22Rv1 (cell line): ENCODE measurements around the gene EXOSC3.
"Not testable (repeated sequence)": the region's sequence is repeated elsewhere in the genome, so short reads cannot be mapped to it uniquely, and the experiment has no call there.

Experiments used
- H3K27ac ChIP-seq: fragments of 450-650 bp; 2 replicates; pipeline ENCODE4 v1.5.1; 2017
- ZFX ChIP-seq: fragments of 450-650 bp; IDR thresholded peaks from 2 replicates; pipeline ENCODE4 v1.6.1; 2017; ENCODE audit warnings: antibody characterized with exemption, borderline replicate concordance
- TF ChIP-seq, protein P1 (sequence below): fragments of 450-650 bp; IDR thresholded peaks from 2 replicates; pipeline ENCODE4 v1.5.1; 2017; ENCODE audit warnings: mild to moderate bottlenecking

EXOSC3 gene

DNA sequence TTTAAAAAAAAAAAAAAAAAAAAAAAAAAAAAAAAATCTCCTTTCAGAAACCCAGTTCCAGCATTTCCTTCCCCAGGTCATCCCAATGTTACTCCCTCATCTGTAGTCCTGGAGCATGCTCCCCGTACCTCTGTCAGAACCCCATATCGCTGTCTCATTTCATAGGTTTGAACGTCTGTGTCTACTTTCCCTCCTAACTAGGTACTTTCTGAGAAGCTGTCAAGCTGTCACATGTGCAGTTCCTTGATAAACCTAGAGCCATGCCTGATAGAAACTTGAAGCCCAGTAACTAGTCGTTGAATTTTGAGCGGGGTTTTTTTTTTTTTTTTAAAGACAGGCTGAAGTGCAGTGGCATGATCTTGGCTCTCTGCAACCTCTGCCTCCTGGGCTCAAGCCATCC, 15.6 kb downstream of the EXOSC3 start:
- H3K27ac ChIP-seq, result no peak overlapping the region
- TF ChIP-seq, protein P1, sequence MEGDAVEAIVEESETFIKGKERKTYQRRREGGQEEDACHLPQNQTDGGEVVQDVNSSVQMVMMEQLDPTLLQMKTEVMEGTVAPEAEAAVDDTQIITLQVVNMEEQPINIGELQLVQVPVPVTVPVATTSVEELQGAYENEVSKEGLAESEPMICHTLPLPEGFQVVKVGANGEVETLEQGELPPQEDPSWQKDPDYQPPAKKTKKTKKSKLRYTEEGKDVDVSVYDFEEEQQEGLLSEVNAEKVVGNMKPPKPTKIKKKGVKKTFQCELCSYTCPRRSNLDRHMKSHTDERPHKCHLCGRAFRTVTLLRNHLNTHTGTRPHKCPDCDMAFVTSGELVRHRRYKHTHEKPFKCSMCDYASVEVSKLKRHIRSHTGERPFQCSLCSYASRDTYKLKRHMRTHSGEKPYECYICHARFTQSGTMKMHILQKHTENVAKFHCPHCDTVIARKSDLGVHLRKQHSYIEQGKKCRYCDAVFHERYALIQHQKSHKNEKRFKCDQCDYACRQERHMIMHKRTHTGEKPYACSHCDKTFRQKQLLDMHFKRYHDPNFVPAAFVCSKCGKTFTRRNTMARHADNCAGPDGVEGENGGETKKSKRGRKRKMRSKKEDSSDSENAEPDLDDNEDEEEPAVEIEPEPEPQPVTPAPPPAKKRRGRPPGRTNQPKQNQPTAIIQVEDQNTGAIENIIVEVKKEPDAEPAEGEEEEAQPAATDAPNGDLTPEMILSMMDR, result no peak
- TF ChIP-seq ZFX, result no peak

DNA sequence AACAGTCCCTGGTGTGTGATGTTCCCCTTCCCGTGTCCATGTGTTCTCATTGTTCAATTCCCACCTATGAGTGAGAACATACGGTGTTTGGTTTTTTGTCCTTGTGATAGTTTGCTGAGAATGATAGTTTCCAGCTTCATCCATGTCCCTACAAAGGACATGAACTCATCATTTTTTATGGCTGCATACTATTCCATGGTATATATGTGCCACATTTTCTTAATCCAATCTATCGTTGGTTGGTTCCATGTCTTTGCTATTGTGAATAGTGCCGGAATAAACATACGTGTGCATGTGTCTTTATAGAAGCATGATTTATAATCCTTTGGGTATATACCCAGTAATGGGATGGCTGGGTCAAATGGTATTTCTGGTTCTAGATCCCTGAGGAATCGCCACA, 19.6 kb downstream of the EXOSC3 start:
- not testable (repeated sequence) for H3K27ac ChIP-seq

DNA sequence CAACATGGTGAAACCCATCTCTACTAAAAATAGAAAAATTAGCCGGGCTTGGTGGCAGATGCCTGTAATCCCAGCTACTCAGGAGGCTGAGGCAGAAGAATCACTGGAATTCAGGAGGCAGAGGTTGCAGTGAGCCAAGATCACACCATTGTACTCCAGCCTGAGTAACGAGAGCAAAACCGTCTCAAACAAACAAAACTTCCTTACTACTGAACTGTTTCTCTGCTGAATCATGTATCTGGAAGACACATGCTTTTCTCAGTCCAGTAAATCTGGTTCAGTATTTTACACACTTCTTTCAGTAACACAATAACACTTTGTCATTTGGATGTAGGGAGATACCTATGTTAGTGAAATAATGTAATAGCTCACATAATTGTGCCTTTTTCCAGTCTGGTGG, 23.4 kb downstream of the EXOSC3 start:
- TF ChIP-seq ZFX, result no peak
- TF ChIP-seq, protein P1, result no peak
- no peak overlapping the region for H3K27ac ChIP-seq

DNA sequence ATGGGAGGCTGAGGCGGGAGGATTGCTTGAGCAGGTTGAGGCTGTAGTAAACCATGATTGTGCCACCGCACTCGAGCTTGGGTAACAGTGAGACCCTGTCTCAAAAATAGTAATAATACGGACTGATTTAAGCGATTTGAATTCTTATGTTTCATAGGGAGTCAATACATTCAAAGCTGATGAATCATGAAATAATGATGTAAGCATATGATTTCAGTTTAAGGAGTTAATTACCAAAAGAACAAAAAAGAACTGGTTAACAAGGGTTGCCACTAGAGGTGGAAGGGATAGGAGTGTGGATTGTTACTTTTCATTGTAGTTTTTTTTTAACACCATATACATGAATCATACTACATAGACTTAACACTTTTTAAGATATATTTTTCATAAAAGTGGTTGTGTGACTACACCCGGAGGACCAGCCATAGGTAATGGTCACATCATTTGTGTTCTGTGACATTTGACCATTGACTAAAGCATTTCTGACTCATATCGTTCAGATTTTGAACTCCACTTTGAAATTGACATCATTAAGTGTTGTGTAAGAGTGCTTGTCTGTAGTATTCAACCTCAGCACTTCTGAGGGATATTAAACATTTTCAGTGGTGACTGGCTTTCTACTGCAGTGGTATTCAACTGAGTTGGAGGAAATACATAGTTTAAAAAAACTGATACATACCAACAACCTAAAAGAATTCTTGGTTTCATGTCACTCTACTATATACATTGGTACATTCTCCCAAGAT, 24.3 kb downstream of the EXOSC3 start:
- TF ChIP-seq ZFX, result no peak
- TF ChIP-seq, protein P1, result no peak
- H3K27ac ChIP-seq, result no peak overlapping the region

DNA sequence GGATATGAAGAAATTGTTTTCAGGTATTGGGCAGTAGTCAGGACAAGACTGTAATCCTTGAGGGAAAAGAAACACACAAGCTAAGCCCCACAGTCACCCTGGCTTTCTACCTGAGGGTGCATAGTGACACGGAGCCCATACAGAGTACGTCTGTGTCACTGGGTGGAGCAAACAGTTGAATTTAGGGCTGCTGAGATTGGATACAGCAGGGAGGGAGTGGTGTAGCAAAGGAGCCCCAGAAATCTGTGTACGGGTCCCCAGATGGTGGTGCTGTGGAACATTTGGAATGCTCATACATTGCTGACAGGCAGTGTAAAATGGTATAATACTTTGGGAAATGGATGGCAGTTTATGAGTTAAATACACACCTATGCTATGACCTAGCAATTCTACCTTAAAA, 26.1 kb downstream of the EXOSC3 start:
- TF ChIP-seq, protein P1, result no peak
- no peak for TF ChIP-seq ZFX
- H3K27ac ChIP-seq, result no peak overlapping the region

DNA sequence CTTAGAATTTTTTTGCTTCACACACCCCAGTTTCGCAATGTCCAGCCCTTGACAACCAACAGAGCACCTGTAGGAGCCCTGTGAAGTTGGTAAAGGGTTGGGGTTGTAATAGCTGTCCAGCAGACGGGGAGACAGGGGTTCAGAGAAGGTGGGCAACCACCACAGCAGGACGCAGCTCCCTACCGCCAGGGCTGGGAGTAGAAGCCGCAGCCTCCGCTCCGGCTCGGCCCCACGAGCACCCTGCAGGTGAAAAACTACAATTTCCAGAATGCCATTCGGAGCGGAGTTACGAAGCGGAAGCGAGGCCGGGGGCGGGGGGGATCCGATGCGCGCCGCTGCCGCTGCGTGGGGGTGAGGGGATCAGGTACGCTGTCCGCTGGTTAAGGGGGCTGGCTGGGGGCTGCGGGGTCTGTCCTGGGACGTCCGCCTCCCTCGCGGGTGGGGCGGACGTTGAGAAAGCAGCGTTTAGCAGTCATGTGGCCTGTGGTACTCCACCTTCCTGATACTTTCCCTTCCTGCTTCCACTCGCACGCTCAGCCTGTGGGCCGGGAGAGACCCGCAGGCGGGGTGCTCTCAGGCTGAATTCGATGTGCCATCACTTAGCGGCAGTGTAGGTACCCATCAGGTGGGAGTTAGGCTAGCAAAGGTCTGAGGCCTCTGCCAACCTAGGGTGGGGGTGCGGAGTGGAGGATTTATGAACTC, 31.2 kb downstream of the EXOSC3 start, which contains the start of gene TRMT10B:
Gene TRMT10B (plus strand): TSS at position 317 of the 702 bp plus-strand sequence. CDS start 8,127 bp downstream, outside the sequence.
- peak within 1 kb of the TSS; percentile 50 for H3K27ac ChIP-seq
- TF ChIP-seq ZFX, result no peak
- TF ChIP-seq, protein P1, result no peak

DNA sequence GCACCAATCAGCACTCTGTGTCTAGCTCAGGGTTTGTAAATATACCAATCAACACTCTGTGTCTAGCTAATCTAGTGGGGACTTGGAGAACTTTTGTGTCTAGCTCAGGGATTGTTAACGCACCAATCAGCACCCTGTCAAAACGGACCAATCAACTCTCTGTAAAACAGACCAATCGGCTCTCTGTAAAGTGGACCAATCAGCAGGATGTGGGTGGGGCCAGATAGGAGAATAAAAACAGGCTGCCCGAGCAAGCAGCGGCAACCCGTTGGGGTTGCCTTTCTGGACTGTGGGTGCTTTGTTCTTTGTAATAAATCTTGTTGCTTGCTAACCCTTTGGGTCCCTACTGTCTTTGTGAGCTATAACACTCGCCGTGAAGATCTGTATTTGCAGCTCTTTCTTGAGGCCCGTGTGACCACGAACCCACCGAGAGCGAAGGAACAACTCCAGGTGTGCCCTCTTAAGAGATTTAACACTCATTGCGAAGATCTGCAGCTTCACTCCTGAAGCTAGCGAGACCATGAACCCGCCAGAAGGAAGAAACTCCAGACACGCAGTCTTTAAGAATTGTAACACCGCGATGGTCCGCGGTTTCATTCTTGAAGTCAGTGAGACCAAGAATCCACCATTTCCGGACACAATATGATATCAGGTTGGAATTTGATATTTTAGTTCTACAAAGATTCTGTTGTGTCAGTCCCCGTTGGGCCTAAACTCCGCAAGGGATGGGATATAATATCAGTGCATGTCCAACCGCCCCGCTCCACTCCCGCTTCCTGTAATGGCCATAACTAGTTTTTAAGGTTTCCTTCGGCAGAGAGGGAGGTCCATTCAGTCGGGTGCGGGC, 32.0 kb downstream of the EXOSC3 start:
- no peak for TF ChIP-seq ZFX
- TF ChIP-seq, protein P1, result no peak
- peak overlapping the region; percentile 50 for H3K27ac ChIP-seq

DNA sequence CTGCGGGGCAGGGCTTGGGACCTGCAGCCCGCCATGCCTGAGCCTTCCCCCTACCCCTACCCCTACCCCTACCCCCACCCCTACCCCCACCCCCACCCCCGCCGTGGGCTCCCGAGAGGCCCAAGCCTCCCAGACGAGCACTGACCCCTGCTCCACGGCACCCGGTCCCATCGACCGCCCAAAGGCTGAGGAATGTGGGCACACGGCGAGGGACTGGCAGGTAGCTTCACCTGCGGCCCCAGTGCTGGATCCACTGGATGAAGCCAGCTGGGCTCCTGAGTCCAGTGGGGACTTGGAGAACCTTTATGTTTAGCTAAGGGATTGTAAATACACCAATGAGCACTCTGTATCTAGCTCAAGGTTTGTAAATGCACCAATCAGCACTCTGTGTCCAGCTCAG, 32.8 kb downstream of the EXOSC3 start:
- not testable (repeated sequence) for H3K27ac ChIP-seq

DNA sequence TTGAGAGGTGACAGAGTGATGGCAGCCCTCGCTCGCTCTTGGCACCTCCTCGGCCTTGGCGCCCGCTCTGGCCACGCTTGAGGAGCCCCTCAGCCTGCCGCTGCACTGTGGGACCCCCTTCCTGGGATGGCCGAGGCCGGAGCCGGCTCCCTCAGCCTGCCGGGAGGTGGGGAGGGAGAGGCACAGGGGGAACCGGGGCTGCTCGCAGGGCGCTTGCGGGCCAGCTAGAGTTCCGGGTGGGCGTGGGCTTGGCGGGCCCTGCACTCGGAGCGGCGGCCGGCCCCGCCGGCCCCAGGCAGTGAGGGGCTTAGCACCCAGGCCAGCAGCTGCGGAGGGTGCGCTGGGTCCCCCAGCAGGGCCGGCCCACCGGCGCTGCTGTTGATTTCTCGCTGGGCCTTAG, 33.2 kb downstream of the EXOSC3 start:
- H3K27ac ChIP-seq, result not testable (repeated sequence)
